Measurements from ENCODE around the gene GNA14. TPM values are rescaled to one million over a fixed set of nuclear protein-coding genes. Genes with fewer than 3 reads are reported as not detected.

The GNA14 gene
- total and polyA plus RNA-seq, 12 donors = 0.75 to 4.8 (median 1.7) TPM

GRCh38 chr9:77606526-77606925 is 41.6 kb downstream of the GNA14 start:
- ATAC-seq = no peak
- Histone ChIP-seq H3K4me3 (no peak overlapping the region), H3K27me3 (no peaks in the 10 kb centered on the region), H3K9me3 (peaks cover 0 to 5% (median 0%) of the 10 kb centered on the region in 11 donors), H3K4me1 (peaks cover 0 to 20% (median 6%) of the 10 kb centered on the region in 9 donors), H3K36me3 (no peaks in the 10 kb centered on the region), H3K27ac (peak overlapping the region in 9 of 10 donors; percentile 24 to 87 (median 66))
- intact Hi-C loops (cut with DNase I) = loop anchor here in 1 of 10 donors (5.0 kb wide), 1 partner anchor 41 kb away; the partner anchor contains the start of gene GNA14
- no peak for DNase-seq
- no peak for TF ChIP-seq CTCF (IDR thresholded peaks at IDR 0.05)
- WGBS, 2 donors = 49 to 60% methylated on average over 2 of the region's 2 CpGs

DNA sequence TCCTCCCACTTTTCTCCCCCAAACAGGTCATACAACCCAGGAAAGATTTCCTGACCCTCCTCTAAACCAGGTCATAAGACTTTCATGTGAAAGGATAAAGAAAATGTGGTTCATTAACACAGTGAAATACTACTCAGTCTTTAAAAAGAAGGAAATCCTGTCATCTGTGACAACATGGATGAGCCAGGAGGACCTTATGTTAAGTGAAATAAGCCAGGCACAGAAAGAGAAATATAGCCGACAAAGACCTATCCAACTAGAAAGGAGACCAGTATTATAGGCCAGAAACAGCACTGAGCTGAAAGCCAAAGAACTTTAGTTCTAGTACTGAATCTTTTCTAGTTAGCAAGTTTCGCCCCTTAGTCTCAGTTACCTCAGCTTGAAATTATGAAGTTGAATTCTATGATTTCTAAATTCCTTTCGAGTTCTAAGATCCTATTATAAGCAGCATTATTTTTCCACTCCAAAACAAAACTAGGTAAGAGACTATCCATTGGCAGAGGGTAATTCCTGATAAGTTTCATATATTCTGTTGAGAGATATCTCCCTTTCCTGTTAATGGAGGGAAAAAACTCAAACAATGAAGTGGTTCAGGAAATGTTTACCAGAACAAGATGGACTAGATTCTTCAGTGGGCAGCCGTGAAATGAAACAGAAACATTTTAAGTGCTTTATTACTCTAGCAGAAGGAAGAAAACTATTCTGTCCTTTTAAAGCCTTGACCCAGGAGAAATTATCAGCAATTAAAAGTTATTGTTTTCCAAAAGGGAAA is 42.5 kb downstream of the GNA14 start:
- peaks cover 0 to 5% (median 0%) of the 10 kb centered on the region in 11 donors for H3K9me3 ChIP-seq
- H3K4me3 ChIP-seq = peak overlapping the region in 1 of 10 donors; percentile 7
- H3K36me3 ChIP-seq = no peaks in the 10 kb centered on the region
- peak in 1 of 8 donors; percentile 49 for ATAC-seq
- no peak for TF ChIP-seq CTCF (IDR thresholded peaks at IDR 0.05)
- intact Hi-C loops (cut with DNase I) = loop anchor here in 1 of 10 donors (5.0 kb wide), 1 partner anchor 42 kb away; the partner anchor contains the start of gene GNA14
- peaks cover 0 to 20% (median 6%) of the 10 kb centered on the region in 9 donors for H3K4me1 ChIP-seq
- DNase-seq = no peak
- WGBS, 2 donors = 52 to 57% methylated on average over 4 of the region's 4 CpGs
- peak overlapping the region in 9 of 10 donors; percentile 24 to 87 (median 66) for H3K27ac ChIP-seq
- H3K27me3 ChIP-seq = no peaks in the 10 kb centered on the region

DNA sequence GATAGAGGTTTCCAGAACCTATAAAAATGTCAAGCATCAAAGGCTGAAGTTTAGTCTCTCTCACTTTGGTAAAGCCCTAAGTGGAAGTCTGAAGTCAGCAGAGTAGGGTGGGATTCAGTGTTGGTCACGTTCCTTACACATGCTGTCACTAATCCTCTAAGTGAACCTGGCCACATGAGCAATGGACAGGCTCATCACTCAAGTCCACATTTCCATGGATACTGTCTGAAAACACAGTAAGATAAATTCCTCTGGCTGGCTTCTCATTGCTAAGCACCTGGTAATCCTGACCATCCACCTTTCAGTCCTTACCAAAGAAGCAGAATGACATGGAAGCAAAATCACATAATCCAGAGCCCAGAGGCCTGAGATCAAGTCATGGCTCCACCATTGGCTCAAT is 43.8 kb downstream of the GNA14 start:
- Histone ChIP-seq H3K27ac (no peak overlapping the region), H3K9me3 (peaks cover 0 to 5% (median 0%) of the 10 kb centered on the region in 11 donors), H3K4me3 (no peak overlapping the region), H3K27me3 (no peaks in the 10 kb centered on the region), H3K36me3 (no peaks in the 10 kb centered on the region), H3K4me1 (peaks cover 0 to 22% (median 9%) of the 10 kb centered on the region in 9 donors)
- DNase-seq (no peak), ATAC-seq (no peak)
- intact Hi-C loops (cut with DNase I) = no loop called here
- no peak for TF ChIP-seq CTCF (IDR thresholded peaks at IDR 0.05)
- 90 to 94% methylated on average over 1 of the region's 1 CpG for WGBS, 2 donors

- Histone ChIP-seq H3K9me3 (peaks cover 0 to 4% (median 0%) of the 10 kb centered on the region in 11 donors), H3K27ac (no peak overlapping the region), H3K36me3 (no peaks in the 10 kb centered on the region), H3K27me3 (no peaks in the 10 kb centered on the region), H3K4me3 (no peak overlapping the region), H3K4me1 (peaks cover 0 to 37% (median 17%) of the 10 kb centered on the region in 9 donors)
- DNase-seq (no peak), ATAC-seq (no peak)
- intact Hi-C loops (cut with DNase I) = no loop called here
- no peak for TF ChIP-seq CTCF (IDR thresholded peaks at IDR 0.05)
These were observed 45.3 kb downstream of the GNA14 start for GRCh38 chr9:77602852-77603251.
